Pancreas (tissue), 10 donors: ENCODE measurements around the gene CDC42EP4. TPM values are rescaled to one million over a fixed set of nuclear protein-coding genes. Genes with fewer than 3 reads are reported as not detected.

Source experiments
- ATAC-seq, 4 donors: fragments of 200-7000 bp; cut with Tn5 transposase; one replicate each; pipeline versions ENCODE4 v1.8.0 to v1.9.1; 2020; ENCODE audit warnings: mild to moderate bottlenecking in 4 of 4, moderate library complexity in 4 of 4
- DNase-seq, 6 donors: peaks; one replicate each; pipeline ENCODE4 v3.0.0-alpha.2; 2020
- FAIRE-seq: peaks from 2 replicates; lab custom pipeline; 2012; peaks lifted over from hg19 to GRCh38; lab: Jason Lieb, UNC
- H3K27ac ChIP-seq, 4 donors: fragments of 200-600 bp; sonication (generic); 1 replicate in 3 of 4; 2 replicates in 1 of 4; pipeline versions ENCODE4 v1.5.0 to v1.8.0; 2020
- H3K27me3 ChIP-seq, 4 donors: fragments of 200-600 bp; one replicate each; pipeline ENCODE4 v1.8.0; 2021
- H3K36me3 ChIP-seq, 3 donors: fragments of 200-600 bp; sonication (generic) in 1 of 3; one replicate each; pipeline versions ENCODE4 v1.5.0 to v1.8.0; 2020 to 2021
- H3K4me1 ChIP-seq, 3 donors: fragments of 200-600 bp; one replicate each; pipeline ENCODE4 v1.8.0; 2021
- H3K4me3 ChIP-seq, 4 donors: fragments of 200-600 bp; sonication (generic) in 2 of 4; one replicate each; pipeline versions ENCODE4 v1.5.0 to v1.8.0; 2020 to 2021
- H3K9me3 ChIP-seq, 4 donors: fragments of 200-600 bp; one replicate each; pipeline ENCODE4 v1.8.0; 2021
- WGBS, 2 donors: extraction: QIAGEN DNeasy Blood & Tissue Kit; methylation state at CpG; one replicate each; pipeline ENCODE4 v1.1.7; 2013; 5-methylcytosine and 5-hydroxymethylcytosine counted together
- intact Hi-C, 3 donors: fragments of 100-400 bp; cut with DNase I; formaldehyde crosslinking; loops; one replicate each; pipeline versions ENCODE4 v1.11.1 to v1.14.2; 2022
- polyA plus RNA-seq, 2 donors: library from polyadenylated mRNA; stranded (reverse); fragments of 200-250 nt; gene quantifications; one replicate each; pipeline ENCODE4 v1.2.3, GENCODE V29; 2013
- total RNA-seq, 6 donors: library from RNA; stranded (reverse); fragmentation: NEBNext Ultra II Directional in 4 of 6; extraction: Animal tissue kit (Norgen Biotek cat#: 25700) in 4 of 6; gene quantifications; one replicate each; pipeline versions ENCODE4 v1.2.1 to v1.2.4, GENCODE V29; 2021 to 2023
- TF ChIP-seq, protein P1 (sequence below), 4 donors: fragments of 200-600 bp; sonication (generic) in 3 of 4; IDR thresholded peaks; one replicate each; pipeline versions ENCODE4 v1.5.0 to v1.8.0; 2021; ENCODE audit warnings: antibody characterized with exemption in 4 of 4
- donor health status: healthy with polysubstance abuse.
- donor health status: DM: no; HTN: no; CAD: no; lungs with moderate emphysema.
- donor health status: DM: no; HTN: no; CAD: no.
- donor health status: control.
- donor health status: control.
- donor health status: Bipolar disorder and iron deficiency.
- donor health status: DM: yes; HTN: yes; CAD: no.
- donor health status: DM: no; HTN: no; CAD: no.
- donor health status: DM: no; HTN: no; CAD: no.
- donor health status: DM: yes; HTN: yes; CAD: no.

Gene CDC42EP4
- total and polyA plus RNA-seq, 8 donors, result 24.2 to 56.2 (median 44.5) TPM

DNA sequence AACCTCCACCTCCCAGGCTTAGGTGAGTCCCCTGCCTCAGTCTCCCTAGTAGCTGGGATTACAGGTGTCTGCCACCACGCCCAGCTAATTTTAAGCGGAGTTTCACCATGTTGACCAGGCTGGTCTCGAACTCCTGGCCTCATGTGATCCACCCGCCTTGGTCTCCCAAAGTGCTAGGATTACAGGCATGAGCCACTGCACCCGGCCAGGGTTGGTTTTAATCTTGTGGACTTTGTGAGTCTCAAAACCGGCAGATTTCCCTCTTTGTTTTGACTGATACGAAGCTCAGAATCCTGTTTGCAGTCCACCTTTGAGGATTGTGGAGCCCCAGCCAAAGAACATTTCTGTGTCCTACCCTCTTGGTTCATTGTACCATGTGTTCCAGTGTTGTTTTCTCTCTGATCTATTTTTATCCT lies 33.7 kb downstream of the CDC42EP4 start:
- Histone ChIP-seq H3K36me3 (no peaks in the 10 kb centered on the region), H3K4me3 (no peak overlapping the region), H3K9me3 (no peaks in the 10 kb centered on the region), H3K27me3 (no peaks in the 10 kb centered on the region), H3K4me1 (peaks cover 20 to 27% (median 25%) of the 10 kb centered on the region in 3 donors), H3K27ac (peak overlapping the region; percentile 49 to 73 (median 60))
- TF ChIP-seq, protein P1, sequence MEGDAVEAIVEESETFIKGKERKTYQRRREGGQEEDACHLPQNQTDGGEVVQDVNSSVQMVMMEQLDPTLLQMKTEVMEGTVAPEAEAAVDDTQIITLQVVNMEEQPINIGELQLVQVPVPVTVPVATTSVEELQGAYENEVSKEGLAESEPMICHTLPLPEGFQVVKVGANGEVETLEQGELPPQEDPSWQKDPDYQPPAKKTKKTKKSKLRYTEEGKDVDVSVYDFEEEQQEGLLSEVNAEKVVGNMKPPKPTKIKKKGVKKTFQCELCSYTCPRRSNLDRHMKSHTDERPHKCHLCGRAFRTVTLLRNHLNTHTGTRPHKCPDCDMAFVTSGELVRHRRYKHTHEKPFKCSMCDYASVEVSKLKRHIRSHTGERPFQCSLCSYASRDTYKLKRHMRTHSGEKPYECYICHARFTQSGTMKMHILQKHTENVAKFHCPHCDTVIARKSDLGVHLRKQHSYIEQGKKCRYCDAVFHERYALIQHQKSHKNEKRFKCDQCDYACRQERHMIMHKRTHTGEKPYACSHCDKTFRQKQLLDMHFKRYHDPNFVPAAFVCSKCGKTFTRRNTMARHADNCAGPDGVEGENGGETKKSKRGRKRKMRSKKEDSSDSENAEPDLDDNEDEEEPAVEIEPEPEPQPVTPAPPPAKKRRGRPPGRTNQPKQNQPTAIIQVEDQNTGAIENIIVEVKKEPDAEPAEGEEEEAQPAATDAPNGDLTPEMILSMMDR (IDR thresholded peaks at IDR 0.05), result no peak
- peak; percentile 61 to 79 (median 75) for ATAC-seq
- 25 to 34% methylated on average over 7 of the region's 7 CpGs for WGBS, 2 donors
- intact Hi-C loops, result no loop called here
- peak in 1 of 6 donors; percentile 30 for DNase-seq
- FAIRE-seq, result no peak

GRCh38 chr17:73274490-73274889 lies 37.3 kb downstream of the CDC42EP4 start:
- H3K4me3 ChIP-seq, result no peak overlapping the region
- no peaks in the 10 kb centered on the region for H3K36me3 ChIP-seq
- H3K9me3 ChIP-seq, result no peaks in the 10 kb centered on the region
- H3K4me1 ChIP-seq, result peaks cover 16 to 20% (median 19%) of the 10 kb centered on the region in 3 donors
- ATAC-seq (no peak), FAIRE-seq (no peak), DNase-seq (peak in 1 of 6 donors; percentile 19)
- intact Hi-C loops, result no loop called here
- TF ChIP-seq, protein P1 (IDR thresholded peaks at IDR 0.05), result no peak
- H3K27ac ChIP-seq, result no peak overlapping the region
- H3K27me3 ChIP-seq, result no peaks in the 10 kb centered on the region
- 99% methylated on average over 4 of the region's 4 CpGs for WGBS, 2 donors

GRCh38 chr17:73272906-73273218 lies 38.9 kb downstream of the CDC42EP4 start:
- no peak for ATAC-seq
- no peaks in the 10 kb centered on the region for H3K36me3 ChIP-seq
- FAIRE-seq, result no peak
- intact Hi-C loops, result no loop called here
- peaks cover 10 to 12% (median 10%) of the 10 kb centered on the region in 3 donors for H3K4me1 ChIP-seq
- DNase-seq, result no peak
- TF ChIP-seq, protein P1 (IDR thresholded peaks at IDR 0.05), result no peak
- H3K27ac ChIP-seq, result no peak overlapping the region
- WGBS, 2 donors, result 45 to 56% methylated on average over 8 of the region's 8 CpGs
- no peak overlapping the region for H3K4me3 ChIP-seq
- no peaks in the 10 kb centered on the region for H3K27me3 ChIP-seq
- H3K9me3 ChIP-seq, result no peaks in the 10 kb centered on the region

- TF ChIP-seq, protein P1 (IDR thresholded peaks at IDR 0.05), result no peak
- H3K27ac ChIP-seq, result no peak overlapping the region
- DNase-seq (no peak), FAIRE-seq (no peak), ATAC-seq (no peak)
- H3K4me1 ChIP-seq, result peaks cover 8 to 20% (median 18%) of the 10 kb centered on the region in 3 donors
- no peaks in the 10 kb centered on the region for H3K36me3 ChIP-seq
- H3K4me3 ChIP-seq, result no peak overlapping the region
- no peaks in the 10 kb centered on the region for H3K27me3 ChIP-seq
- WGBS, 2 donors, result 94 to 98% methylated on average over 9 of the region's 9 CpGs
- no peaks in the 10 kb centered on the region for H3K9me3 ChIP-seq
- intact Hi-C loops, result no loop called here
Observed at GRCh38 chr17:73271072-73271471, 40.7 kb downstream of the CDC42EP4 start.

DNA sequence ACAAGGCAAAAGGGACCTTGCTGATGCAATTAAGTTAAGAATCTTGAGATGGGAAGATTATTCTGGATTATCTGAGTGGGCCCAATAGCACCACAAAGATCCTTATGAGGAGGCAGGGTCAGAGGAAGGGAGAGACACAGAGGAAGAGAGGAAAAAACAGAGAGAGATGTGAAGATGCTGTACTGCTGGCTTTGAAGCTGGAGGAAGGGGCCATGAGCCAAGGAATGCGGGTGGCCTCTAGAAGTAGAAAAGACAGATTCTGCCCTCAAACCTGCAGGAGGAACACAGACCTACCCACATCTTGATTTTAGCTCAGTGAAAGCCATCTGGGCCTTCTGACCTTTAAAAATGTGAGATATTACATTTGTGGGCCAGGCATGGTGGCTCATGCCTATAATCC lies 42.0 kb downstream of the CDC42EP4 start:
- intact Hi-C loops, result no loop called here
- FAIRE-seq, result no peak
- H3K27ac ChIP-seq, result no peak overlapping the region
- H3K36me3 ChIP-seq, result no peaks in the 10 kb centered on the region
- 2 to 100% methylated on average over 1 of the region's 1 CpG for WGBS, 2 donors
- no peak for ATAC-seq
- TF ChIP-seq, protein P1 (IDR thresholded peaks at IDR 0.05), result no peak
- H3K4me1 ChIP-seq, result peaks cover 8 to 20% (median 18%) of the 10 kb centered on the region in 3 donors
- H3K4me3 ChIP-seq, result no peak overlapping the region
- H3K9me3 ChIP-seq, result no peaks in the 10 kb centered on the region
- DNase-seq, result no peak
- H3K27me3 ChIP-seq, result no peaks in the 10 kb centered on the region
